ENCODE data around the gene SORBS1. TPM values are rescaled to one million over a fixed set of nuclear protein-coding genes. Genes with fewer than 3 reads are reported as not detected.

SORBS1 gene
- total and polyA plus RNA-seq, 2 experiments from 2014 or later = 17.0 to 40.2 TPM

DNA sequence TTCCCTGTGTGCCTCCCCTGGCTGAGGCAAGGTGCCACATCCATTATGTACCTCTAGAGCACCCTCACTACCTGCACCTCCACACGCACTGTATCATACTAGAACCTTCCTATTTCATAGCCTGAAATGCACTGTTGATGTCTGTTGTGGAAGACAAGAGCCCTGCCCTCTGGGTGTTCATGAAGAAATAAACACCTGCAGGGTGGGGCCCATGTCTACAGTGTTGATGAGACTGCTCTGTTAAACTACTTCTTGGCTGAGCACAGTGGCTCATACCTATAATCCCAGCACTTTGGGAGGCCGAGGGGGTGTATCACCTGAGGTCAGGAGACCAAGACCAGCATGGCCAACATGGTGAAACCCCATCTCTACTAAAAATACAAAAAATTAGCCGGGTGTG is 14.0 kb downstream of the SORBS1 start:
- no peak overlapping the region for H3K27ac ChIP-seq
- H3K4me3 ChIP-seq = no peak overlapping the region
- no peaks in the 10 kb centered on the region for H3K9me3 ChIP-seq (ENCODE audit: low read depth)
- H3K27me3 ChIP-seq = no peaks in the 10 kb centered on the region
- no peaks in the 10 kb centered on the region for H3K36me3 ChIP-seq (replicated peaks; ENCODE audit: insufficient read depth, low read depth)
- no peaks in the 10 kb centered on the region for H3K9me2 ChIP-seq (replicated peaks; ENCODE audit: insufficient read depth)
- DNase-seq (ENCODE audit: low spot score) = no peak
- no peak overlapping the region for H2AFZ ChIP-seq
- no peaks in the 10 kb centered on the region for H4K20me1 ChIP-seq (ENCODE audit: insufficient read depth, poor library complexity, severe bottlenecking)
- H3K79me2 ChIP-seq = peaks cover 94% of the 10 kb centered on the region
- H3K4me2 ChIP-seq = no peak overlapping the region
- TF ChIP-seq EZH2 (IDR thresholded peaks at IDR 0.05; ENCODE audit: borderline replicate concordance) = no peak
- no peak for TF ChIP-seq CTCF (IDR thresholded peaks at IDR 0.05; ENCODE audit: poor library complexity)
- no peak for TF ChIP-seq EZH2phosphoT487 (IDR thresholded peaks at IDR 0.05; ENCODE audit: low read depth, severe bottlenecking, unreplicated experiment)
- 76% methylated on average over 3 of the region's 3 CpGs for WGBS (ENCODE audit: low lambda C conversion rate, missing lambda C conversion rate)
- peaks cover 22% of the 10 kb centered on the region for H3K4me1 ChIP-seq (ENCODE audit: insufficient read depth)

- no peak overlapping the region for H2AFZ ChIP-seq
- H3K4me1 ChIP-seq (ENCODE audit: insufficient read depth) = peaks cover 25% of the 10 kb centered on the region
- no peak for TF ChIP-seq EZH2 (IDR thresholded peaks at IDR 0.05; ENCODE audit: borderline replicate concordance)
- no peak for TF ChIP-seq CTCF (IDR thresholded peaks at IDR 0.05; ENCODE audit: poor library complexity)
- TF ChIP-seq EZH2phosphoT487 (IDR thresholded peaks at IDR 0.05; ENCODE audit: low read depth, severe bottlenecking, unreplicated experiment) = no peak
- no peaks in the 10 kb centered on the region for H3K9me2 ChIP-seq (replicated peaks; ENCODE audit: insufficient read depth)
- H4K20me1 ChIP-seq (ENCODE audit: insufficient read depth, poor library complexity, severe bottlenecking) = no peaks in the 10 kb centered on the region
- H3K27me3 ChIP-seq = no peaks in the 10 kb centered on the region
- no peak overlapping the region for H3K4me3 ChIP-seq
- no peaks in the 10 kb centered on the region for H3K9me3 ChIP-seq (ENCODE audit: low read depth)
- WGBS (ENCODE audit: low lambda C conversion rate, missing lambda C conversion rate) = 85% methylated on average over 2 of the region's 2 CpGs
- no peak for DNase-seq (ENCODE audit: low spot score)
- peaks cover 94% of the 10 kb centered on the region for H3K79me2 ChIP-seq
- no peak overlapping the region for H3K27ac ChIP-seq
- no peak overlapping the region for H3K4me2 ChIP-seq
- no peaks in the 10 kb centered on the region for H3K36me3 ChIP-seq (replicated peaks; ENCODE audit: insufficient read depth, low read depth)
These were observed 15.2 kb downstream of the SORBS1 start for GRCh38 chr10:95545981-95546380.

DNA sequence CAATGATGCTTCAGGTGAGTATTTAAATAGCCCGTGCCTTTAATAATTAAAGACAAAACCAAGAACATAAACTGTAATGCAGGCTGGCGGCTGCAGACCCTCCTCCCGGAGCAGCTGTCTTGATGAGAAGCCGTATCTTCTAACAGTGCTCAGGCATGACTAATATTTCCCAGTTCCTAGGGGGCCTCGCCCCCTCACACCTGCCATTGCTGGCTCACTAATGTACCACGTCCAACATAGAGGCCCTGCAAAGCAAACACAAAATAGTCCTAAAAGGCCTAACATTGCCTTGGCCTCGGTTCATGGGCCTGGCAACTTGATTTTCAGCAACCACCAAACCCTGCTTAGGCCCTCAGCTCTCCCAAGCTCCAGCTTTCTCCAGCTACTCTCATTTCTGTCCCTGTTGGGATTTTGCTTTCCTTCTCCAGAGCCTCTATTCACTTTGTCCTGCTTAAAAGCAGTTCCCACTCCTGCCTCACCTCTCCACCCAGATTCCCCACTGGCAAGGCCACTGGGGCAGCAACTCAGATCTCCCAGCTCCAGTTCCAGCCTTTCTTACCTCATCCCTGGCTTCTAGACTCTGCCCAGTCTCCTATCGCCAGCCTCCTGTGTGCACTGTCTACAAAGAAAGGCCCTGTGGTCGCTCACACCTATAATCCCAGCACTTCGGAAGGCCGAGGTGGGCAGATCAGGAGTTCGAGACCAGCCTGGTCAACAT is 16.2 kb downstream of the SORBS1 start:
- H3K4me3 ChIP-seq = no peak overlapping the region
- no peaks in the 10 kb centered on the region for H3K9me2 ChIP-seq (replicated peaks; ENCODE audit: insufficient read depth)
- H2AFZ ChIP-seq = no peak overlapping the region
- peaks cover 36% of the 10 kb centered on the region for H3K4me1 ChIP-seq (ENCODE audit: insufficient read depth)
- peaks cover 91% of the 10 kb centered on the region for H3K79me2 ChIP-seq
- WGBS (ENCODE audit: low lambda C conversion rate, missing lambda C conversion rate) = 84% methylated on average over 12 of the region's 12 CpGs
- H3K36me3 ChIP-seq (replicated peaks; ENCODE audit: insufficient read depth, low read depth) = no peaks in the 10 kb centered on the region
- H3K4me2 ChIP-seq = no peak overlapping the region
- peak; percentile 30 for DNase-seq (ENCODE audit: low spot score)
- H4K20me1 ChIP-seq (ENCODE audit: insufficient read depth, poor library complexity, severe bottlenecking) = no peaks in the 10 kb centered on the region
- H3K27ac ChIP-seq = peak overlapping the region; percentile 53
- no peaks in the 10 kb centered on the region for H3K9me3 ChIP-seq (ENCODE audit: low read depth)
- TF ChIP-seq EZH2 (IDR thresholded peaks at IDR 0.05; ENCODE audit: borderline replicate concordance) (no peak), CTCF (IDR thresholded peaks at IDR 0.05; ENCODE audit: poor library complexity) (no peak), EZH2phosphoT487 (IDR thresholded peaks at IDR 0.05; ENCODE audit: low read depth, severe bottlenecking, unreplicated experiment) (no peak)
- no peaks in the 10 kb centered on the region for H3K27me3 ChIP-seq

All from hepatocyte (in vitro differentiated cells).